NOMO-1 (cell line): ENCODE results near the gene ARHGAP8.

Experiments used
- DNase-seq, 2 experiments: peaks; one replicate each; lab custom pipeline; 2025; ENCODE audit not compliant: unreplicated experiment in 2 of 2; lab: John Stamatoyannopoulos, UW

The ARHGAP8 gene

DNA sequence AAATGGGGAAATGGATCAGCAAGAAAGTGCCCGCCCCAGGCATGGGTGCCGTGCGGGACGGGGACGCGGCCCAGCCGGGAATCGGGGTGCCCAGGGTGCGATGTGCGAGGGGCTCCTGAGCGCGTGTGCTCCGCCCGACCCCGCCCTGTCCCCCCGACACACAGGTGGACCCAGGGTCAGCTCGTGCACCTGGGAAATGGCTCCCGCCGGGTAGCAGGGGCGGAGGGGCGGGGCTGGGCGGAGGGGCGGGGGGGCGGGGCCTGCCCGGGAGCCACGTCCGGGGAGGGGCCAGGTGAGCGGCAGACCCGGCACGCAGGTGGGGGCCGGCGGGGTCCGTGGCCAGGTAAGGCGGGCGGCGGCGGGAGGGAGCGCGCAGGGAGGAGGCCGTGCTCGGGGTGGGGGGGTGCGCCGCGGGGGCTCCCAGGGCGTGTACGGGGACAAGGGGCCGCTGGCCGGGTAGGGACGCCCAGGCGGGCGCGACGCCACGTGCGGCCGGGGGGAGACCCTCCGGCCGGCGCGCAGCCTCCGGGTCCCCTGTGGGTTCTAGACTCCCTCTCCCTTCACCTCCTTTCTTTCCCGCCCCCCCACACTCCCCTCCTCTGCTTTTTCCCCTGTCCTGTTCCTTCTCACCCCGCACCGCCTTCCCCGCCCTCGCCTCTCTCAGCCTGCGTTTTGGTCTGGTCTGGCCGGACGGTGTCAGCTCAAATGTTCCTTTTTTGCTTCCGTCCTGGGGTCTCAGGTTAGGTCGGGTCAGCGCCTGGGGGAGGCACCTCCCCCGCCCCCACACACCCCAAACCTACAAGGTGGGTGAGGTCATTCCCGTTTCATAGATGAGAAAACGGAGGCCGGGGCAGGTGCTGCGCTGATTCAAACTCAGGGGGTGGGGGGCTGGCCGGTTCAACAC, at the start of gene ARHGAP8:
Gene ARHGAP8 (plus strand): TSS at position 291 of the 904 bp plus-strand sequence. CDS start 33,953 bp downstream, outside the sequence.
- no peak for DNase-seq

DNA sequence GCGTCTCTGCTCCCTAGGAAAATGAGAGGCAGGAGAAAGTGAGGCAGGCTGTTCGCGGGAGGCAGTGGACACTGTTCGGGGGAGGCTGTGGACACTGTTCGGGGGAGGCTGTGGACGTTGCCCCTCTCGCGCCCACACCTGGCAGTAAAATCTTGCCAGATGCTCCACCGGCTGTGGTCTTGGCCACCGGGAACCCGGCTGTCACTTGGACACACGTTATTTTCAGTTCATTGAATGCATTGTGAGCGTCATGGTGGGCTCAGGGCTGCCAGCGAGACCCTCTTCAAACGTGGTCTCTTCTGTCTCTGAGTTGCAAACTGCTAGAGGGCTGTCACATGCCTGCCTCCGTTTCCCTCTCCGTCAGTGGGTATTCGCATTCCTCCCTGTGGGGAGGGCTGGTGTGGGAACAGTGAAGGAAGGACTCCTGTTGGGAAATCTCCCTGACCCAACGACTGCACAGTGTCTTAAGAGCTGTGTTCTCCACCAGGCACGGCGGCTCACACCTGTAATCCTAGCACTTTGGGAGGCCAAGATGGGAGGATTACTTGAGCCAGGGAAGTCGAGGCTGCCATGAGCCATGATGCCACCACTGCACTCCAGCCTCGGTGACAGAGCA, 49.0 kb upstream of the ARHGAP8 start:
- DNase-seq: no peak

DNA sequence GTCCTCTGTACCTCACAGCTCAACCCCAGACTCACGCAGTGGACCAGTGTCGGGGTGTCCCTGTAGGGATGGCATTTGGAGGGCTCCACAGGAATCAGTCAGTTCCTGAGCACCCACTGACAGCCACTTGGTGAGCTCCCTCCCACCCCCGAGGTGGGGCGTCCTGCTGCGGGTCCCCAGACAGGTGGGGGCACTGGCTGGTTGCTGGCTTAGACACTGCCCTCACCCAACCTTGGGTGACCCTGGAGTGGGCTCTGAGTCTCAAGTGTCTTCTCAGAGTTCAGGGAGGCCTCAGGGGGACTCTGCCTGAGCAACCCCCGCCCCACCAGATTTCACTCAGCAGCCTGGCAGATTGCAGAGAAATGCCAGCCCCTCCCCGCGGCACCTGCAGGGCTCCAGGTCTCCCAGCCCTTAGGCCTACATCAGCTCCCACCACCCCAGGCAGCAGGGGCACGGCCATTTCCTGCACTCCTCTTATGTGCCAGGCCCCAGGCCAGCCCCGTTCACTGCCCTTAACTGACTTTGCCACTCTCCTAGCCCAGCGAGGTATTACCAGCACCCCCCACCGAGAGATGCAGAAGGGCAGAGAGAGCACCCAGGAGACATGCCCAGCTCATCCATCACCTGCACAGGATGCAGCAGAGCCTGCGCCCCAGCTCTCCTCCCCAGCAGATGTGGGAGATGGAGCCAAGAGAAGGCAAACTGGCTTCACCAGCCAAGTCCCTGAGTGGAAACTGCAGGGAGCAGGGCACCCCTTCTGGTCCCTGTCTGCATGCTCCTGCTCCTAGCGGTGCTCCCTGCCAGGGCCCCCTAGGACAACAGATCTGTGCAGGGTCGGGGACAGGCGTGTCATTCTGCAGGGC, 48.0 kb upstream of the ARHGAP8 start:
- no peak for DNase-seq

DNA sequence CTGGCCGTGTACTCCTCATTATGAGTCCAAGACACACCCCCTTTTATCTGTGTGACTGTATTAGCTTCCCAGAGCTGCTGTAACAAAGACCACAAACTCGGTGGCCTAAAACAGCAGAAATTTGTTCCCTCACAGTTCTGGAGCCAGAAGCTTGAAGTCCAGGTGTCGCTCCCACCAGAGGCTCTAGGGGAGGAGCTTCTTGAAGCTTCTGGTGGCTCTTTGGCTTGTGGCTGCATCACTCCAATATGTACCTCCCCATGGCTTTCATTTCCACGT, 47.4 kb upstream of the ARHGAP8 start:
- no peak for DNase-seq

DNA sequence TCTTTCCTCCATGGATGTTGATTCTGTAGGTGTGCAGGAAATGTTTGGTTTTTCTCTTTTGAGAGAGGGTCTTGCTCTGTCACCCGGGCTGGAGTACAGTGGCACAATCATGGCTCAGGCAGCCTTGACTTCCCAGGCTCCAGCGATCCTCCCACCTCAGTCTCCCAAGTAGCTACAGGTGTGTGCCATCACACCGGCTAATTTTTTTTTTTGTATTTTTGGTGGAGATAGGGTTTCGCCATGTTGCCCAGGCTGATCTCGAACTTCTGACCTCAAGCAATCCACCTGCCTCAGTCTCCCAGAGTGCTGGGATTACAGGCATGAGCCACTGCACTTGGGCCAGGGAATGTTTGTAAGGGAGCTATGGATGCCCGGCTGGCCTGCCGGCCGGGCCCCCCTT, 45.9 kb upstream of the ARHGAP8 start:
- DNase-seq: no peak

DNA sequence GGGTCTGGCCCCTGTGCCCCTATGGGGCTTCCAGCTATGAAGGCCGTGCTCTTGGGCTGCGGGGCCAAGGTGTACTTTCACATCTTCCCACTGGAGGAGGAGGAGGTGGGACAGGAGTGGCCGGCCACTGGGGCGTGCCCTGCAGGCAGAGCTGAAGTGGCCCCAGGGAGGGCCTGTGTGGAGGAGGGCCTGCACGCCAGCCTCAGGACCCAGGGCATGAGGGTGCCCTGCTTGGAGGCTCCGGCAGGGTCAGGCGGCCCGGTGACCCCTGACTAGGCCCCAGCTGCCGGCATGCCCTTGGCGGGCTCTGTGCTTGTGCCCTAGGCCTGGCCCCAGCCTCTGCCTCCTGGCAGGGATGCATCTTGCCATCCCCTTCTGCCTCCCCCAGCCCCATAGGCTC, 45.2 kb upstream of the ARHGAP8 start:
- DNase-seq: no peak

DNA sequence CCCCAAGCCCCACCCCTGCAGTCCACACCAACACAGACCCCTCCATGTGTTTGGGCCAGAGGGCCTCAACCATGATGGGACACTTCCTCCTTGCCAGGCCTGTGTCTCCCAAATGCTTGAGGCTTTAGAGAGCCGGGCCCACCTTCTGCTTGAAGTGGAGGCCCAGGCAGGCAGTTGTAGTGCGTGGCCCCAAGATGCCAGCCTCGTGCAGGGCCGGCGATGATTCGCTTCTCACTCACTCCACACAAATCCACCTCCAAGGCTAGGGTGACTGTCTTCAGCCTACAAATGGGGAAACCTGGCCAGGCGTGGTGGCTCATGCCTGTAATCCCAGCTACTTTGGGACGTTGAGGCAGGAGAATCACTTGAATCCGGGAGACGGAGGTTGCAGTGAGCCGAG, 44.6 kb upstream of the ARHGAP8 start:
- no peak for DNase-seq

DNA sequence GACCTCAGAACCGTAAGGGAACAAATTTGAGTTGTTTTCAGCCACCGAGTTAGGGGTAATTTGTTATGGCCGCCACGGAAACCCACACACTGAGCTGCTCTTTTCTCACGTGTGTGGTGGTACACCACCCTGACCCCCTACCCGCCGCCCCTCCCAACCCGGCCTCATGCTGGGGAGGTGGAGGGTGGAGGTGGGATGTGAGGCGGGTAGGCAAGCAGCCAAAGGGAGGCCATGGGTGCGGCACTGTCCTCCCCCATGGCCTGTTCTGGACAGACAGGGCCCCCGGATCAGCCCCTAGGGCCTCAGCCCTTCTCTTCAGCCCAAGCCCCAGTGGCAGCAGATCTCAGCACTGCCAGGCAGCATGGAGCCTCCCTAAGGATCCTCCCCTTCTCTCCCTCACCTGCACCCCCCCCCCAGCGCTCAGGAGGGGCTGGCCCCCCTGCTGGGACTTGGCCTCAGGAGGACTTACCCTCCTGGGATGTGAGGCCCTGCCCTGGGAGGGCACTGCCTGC, 42.4 kb upstream of the ARHGAP8 start:
- DNase-seq: no peak

DNA sequence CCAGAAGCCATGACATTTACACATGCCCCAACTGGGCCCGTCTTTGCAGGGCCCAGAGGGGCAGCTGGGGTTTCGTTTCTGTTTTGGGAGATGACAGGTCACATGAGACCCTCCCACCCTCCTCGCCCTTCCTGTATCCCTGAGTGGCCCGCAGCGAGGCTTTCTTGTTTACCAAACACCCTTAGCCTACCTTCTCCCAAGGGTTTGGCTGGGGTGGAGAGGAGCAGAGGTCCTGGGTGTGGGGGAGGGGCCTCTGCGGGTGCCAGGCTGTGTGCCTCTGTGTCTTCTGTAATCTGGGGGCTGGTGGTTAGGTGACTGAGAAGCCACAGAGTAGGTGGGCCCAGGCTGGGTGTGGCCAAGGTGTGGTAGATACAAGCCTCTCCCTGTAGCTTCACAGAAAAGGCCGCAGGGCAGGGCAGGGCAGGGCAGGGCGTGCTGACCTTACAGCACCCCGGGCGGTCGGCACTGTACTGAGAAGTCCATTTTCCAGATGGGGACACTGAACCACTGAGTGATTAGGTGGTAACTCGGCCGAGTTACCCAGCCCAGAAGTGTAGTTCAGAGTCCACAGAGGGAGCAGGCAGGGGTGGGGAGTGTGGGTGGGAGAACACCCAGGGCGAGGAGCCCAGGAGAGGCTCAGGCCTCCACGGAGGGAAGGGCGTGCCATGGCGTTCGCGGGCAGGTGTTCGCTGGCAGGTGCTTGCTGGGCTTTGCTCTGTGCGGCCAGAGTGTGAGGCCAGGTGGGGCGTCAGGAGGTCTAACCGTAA, 41.7 kb upstream of the ARHGAP8 start:
- DNase-seq: no peak

DNA sequence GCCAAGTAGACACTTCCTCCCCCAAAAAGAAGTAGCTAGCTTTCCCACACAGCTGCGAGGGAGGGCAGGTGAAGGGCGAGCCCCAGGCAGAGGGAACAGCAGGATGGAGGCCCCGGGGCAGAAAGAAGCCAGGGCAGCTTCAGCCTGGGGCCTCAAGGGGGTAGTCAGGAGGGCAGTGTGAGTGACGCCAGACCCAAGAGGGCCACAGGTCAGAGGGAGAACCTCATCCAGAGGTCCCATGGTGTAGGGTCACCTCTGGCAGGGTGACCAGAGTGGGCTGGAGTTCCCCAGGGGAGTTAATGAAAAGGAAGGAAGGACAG, 41.2 kb upstream of the ARHGAP8 start:
- no peak for DNase-seq

DNA sequence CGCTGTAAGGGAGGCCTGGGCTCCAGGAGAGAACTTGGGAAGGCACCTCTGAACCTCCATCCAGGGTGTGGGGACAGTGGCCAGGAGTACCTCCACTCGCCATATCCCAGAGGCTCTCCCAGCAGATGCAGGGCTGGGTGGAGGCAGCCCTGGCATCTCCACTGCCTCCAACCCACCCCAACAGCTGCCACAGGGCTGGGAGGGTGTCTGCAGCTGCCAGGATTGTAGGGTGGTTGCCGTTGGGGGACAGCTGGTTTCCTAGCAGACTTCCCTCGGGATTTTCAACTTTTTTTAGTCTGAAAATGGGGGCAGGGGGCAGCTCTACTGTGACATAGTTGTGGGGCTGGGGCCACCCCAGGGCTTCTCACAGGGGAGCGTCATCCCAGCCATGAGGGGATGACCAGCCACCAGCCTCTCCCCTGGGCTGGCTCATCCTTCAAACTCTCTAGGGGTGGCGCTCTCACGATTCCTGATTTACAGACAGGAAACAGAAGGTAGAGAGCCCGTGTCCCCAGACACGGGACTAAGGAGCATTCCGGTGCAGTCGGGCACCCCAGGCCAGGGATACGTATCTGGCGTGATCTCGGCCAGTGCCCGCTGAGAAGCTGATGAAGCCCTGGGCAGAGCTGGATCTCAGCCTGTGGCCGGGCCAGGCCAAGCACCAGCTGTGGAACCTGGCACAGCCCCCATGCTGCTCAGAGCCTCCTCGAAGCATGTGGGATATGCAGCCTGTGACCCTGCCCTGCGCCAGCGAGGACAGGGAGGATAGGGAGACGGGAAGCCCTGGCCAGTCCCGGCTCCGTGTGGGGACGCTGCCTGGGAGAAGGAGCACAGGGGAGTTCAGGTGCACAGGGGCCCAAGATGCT, 40.5 kb upstream of the ARHGAP8 start:
- no peak for DNase-seq

DNA sequence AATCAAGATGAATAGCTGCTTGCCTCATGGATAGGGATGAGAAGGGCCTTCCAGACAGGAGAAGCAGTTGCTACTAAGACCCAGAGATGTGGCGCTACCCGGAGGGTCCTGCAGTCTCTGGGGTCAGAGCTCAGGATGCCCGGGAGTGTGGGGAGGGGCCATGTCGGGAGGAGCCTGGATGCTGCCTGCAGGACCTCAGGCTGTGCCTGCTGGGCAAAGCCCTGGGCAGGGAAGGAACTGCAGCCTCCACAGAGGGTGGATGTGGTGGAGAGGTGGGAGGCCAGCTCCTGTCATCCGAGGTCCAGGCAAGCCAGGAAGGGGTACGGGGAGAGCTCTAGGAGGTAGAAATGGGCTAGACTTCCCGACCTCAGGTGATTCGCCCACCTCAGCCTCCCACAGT, 39.4 kb upstream of the ARHGAP8 start:
- no peak for DNase-seq

DNA sequence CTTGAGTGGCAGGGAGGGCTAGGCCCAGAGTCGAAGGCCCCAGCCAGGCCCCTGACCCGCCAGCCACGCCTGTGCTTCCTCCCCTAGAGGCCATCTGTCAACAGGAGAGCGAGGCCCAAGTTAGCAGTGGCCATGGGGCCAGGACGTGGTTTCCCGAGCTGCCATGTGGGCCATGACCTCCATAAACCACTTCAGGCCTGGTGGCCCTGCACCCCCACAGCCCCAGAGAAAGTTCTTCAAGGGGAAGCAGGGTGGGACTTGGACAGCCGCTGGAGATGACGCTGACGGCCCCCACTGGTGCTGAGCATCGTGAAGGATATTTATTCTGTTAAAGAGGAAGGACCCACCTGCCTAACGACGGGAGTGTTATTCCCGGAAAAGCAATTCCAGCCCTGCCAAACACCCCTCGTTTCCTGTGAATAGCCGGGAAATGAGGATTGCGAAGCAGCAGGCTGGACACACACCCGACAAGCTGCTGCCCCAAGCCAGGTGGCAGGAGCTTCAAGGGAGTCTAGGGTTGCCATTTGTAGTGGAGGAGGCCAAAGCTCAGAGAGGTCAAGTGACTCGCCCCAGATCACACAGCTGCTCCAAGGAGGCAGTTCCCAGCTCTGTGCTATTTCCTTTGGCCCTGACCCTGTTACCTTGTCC, 37.5 kb upstream of the ARHGAP8 start:
- DNase-seq: no peak

DNA sequence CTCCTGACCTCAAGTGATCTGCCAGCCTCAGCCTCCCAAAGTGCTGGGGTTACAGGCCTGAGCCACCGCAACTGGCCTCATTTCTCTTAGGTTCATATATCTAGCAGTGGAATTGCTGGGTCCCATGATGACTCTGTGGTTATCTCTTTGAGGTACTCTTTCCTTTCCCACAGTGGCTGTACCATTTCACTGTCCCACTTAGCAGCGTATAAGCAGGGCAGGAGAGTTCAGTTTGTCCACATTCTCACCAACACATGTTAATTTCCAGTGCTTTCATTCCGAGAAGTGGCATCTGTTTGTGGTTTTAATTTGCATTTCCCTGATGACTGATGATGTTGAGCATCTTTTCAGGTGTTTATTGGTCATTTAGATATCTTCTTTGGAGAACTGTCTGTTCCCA, 34.0 kb upstream of the ARHGAP8 start:
- no peak for DNase-seq

DNA sequence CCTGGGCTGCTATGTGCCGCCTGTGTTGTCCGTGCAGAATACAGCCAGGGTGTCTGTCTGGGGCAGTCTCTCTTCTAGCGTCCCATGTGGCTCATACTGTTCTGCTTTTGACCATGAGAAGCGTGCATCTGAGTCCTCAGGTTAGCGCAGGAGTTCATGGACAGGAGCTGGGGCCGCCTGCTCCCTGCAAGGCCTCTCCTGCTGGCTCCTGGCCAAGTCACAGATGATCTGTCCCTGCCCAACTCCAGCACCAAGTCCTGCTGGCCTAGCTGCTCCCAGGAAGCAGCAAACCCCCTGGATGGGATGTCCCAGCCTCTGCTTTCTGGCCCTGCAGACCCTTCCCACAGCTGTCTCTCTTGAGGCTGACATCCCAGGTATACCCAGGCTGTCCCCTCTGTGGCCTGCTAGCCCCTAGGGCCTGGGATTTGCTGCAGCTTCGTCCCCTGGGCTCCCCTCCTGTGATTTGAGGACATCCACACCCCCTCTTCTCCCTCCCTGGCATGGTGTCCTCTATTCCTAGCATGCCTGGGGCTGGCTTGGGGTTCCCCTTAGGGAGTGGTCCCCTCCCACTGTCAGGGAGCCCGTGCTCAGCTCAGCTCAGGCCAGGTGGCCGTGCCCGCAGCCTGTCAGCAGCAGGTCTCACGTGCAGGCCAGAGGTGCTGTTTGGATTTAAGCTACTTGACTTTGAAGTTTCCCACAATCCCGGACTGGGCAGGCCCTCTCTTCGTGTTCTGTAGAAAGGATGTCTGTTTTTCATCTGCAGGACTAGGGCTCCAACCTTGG, 32.6 kb upstream of the ARHGAP8 start:
- DNase-seq: no peak

DNA sequence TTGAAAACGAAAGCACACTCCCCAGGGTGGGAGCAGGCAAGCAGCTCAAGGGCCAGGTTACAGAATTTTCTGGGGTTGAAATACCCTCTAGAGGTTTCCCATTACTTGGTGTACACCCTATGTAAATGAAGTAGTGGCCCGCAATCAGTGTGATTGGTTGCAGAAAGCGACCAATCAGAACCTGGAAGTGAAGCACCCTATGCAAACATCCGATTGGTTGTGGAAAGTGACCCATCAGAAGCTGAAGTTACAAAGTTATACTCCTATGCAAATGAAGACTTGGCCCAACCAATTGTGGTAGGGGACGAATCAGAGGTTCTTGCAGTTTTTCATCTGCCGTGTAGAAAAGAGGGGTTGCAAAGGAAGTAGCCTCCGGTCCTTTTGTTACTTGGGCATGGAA, 31.2 kb upstream of the ARHGAP8 start:
- no peak for DNase-seq

DNA sequence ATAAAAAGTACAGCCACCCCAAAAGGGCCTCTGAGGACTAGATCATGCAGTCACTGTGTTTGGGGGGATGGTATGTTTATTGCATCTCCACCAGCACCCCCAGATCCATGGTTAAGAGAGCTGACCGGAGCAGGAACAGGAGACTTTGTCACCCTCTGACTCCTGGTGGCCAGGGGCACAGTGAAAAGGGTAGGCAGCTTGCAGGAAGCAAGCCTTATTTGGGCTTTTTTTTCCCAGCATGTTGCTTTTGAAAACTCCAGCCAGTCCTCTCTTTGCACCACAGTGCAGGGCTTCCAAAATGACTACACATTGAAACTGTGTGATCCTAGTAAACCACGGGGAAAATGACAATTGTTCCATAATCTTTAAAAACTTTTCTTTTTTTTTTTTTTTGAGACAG, 29.8 kb upstream of the ARHGAP8 start:
- DNase-seq: no peak

DNA sequence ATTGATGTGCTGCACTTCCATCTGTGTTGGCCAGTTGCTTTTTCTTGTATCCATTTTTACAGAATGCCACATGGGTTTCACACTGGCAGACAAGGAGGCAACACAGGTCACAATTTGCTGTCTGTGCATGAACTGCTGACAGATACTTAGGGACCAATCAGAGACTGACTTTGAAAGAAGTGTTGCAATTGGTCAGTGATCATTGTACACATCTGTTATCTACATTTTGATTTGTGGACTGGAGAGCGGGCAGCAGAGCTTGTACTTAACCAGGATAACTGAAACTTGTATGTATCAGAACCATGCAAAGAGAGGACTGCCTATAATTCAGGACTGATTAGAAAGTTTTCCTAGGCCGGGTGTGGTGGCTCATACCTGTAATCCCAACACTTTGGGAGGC, 28.6 kb upstream of the ARHGAP8 start:
- peak in 1 of 2 experiments; percentile 4 for DNase-seq

DNA sequence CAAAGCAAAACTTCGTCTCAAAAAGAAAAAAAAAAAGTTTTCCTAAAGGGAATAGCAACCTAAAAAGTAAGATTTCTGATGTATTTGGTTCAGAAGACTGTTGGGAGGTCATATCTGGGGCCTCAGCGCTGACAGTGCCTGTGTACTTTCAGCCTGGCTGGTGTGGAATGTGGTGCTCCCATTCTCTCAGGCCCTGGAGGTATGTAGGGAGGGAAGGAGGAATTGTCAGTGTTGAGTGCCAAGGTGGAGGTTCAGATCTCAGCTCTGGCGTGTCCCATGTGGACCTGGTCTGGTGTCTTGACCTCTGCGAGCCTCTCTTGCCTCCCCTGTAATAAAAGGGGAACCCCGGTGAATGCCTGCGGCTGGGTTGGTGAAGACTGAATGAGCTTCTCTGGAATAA, 28.0 kb upstream of the ARHGAP8 start:
- no peak for DNase-seq
